Smooth muscle cell (in vitro differentiated cells): ENCODE measurements around the gene SYNE3. TPM values are rescaled to one million over a fixed set of nuclear protein-coding genes. Genes with fewer than 3 reads are reported as not detected.
A peak's percentile ranks its signal among the peaks of the same experiment; 100 is the strongest.

Experiments used
- DNase-seq: peaks from one replicate; lab custom pipeline; 2025; ENCODE audit not compliant: unreplicated experiment; lab: John Stamatoyannopoulos, UW
- H2AFZ ChIP-seq: fragments of 200-600 bp; sonication (generic); 2 replicates; pipeline ENCODE4 v1.6.0; 2016; ENCODE audit warnings: antibody characterized with exemption, low read depth, mild to moderate bottlenecking
- H3F3A ChIP-seq: fragments of 200-600 bp; sonication (generic); 2 replicates; pipeline ENCODE4 v1.6.0; 2017; ENCODE audit warnings: antibody characterized with exemption, low read depth
- H3K27ac ChIP-seq: fragments of 200-600 bp; sonication (generic); 2 replicates; pipeline ENCODE4 v1.5.1; 2016; ENCODE audit warnings: low read depth, mild to moderate bottlenecking
- H3K27me3 ChIP-seq: fragments of 200-600 bp; sonication (generic); 2 replicates; pipeline ENCODE4 v1.6.1; 2016; ENCODE audit warnings: low read depth, mild to moderate bottlenecking
- H3K36me3 ChIP-seq: fragments of 200-600 bp; sonication (generic); 2 replicates; pipeline ENCODE4 v1.5.1; 2016; ENCODE audit warnings: low read depth
- H3K4me1 ChIP-seq: fragments of 200-600 bp; sonication (generic); 2 replicates; pipeline ENCODE4 v1.5.1; 2016; ENCODE audit warnings: low read depth
- H3K4me2 ChIP-seq: fragments of 200-600 bp; sonication (generic); 2 replicates; pipeline ENCODE4 v1.6.0; 2016; ENCODE audit warnings: mild to moderate bottlenecking
- H3K4me3 ChIP-seq: fragments of 200-600 bp; sonication (generic); 2 replicates; pipeline ENCODE4 v1.5.1; 2016; ENCODE audit warnings: mild to moderate bottlenecking
- H3K79me2 ChIP-seq: fragments of 200-600 bp; sonication (generic); 2 replicates; pipeline ENCODE4 v1.6.0; 2016; ENCODE audit warnings: low read depth, mild to moderate bottlenecking
- H3K9ac ChIP-seq: fragments of 200-600 bp; sonication (generic); 2 replicates; pipeline ENCODE4 v1.6.0; 2016; ENCODE audit warnings: low read depth
- H3K9me3 ChIP-seq: fragments of 200-600 bp; sonication (generic); replicated peaks from 2 replicates; pipeline ENCODE4 v1.5.1; 2016; ENCODE audit warnings: low read depth
- H4K20me1 ChIP-seq: fragments of 200-600 bp; sonication (generic); 2 replicates; pipeline ENCODE4 v1.6.0; 2016; ENCODE audit warnings: low read depth
- WGBS: methylation state at CpG from one replicate; pipeline ENCODE4 v1.1.7; 2016; ENCODE audit warnings: low lambda C conversion rate; 5-methylcytosine and 5-hydroxymethylcytosine counted together
- polyA plus RNA-seq: library from polyadenylated mRNA; unstranded; fragments of >200 nt; fragmentation: Nextera tagmentation; extraction: Ambion mirVana; gene quantifications from 2 replicates; pipeline ENCODE4 v1.2.1, GENCODE V29; 2016
- total RNA-seq: library from RNA; depleted of rRNA; stranded (reverse); fragments of >200 nt; gene quantifications from 2 replicates; pipeline ENCODE4 v1.2.3, GENCODE V29; 2014
- TF ChIP-seq, protein P1 (sequence below): fragments of 200-600 bp; sonication (generic); IDR thresholded peaks from 2 replicates; pipeline ENCODE4 v1.5.1; 2017; ENCODE audit warnings: borderline replicate concordance, mild to moderate bottlenecking, antibody characterized with exemption; ENCODE audit not compliant: insufficient read depth, poor library complexity, severe bottlenecking

The SYNE3 gene
- total and polyA plus RNA-seq, 2 experiments from 2014 or later: 4.0 to 4.1 TPM

DNA sequence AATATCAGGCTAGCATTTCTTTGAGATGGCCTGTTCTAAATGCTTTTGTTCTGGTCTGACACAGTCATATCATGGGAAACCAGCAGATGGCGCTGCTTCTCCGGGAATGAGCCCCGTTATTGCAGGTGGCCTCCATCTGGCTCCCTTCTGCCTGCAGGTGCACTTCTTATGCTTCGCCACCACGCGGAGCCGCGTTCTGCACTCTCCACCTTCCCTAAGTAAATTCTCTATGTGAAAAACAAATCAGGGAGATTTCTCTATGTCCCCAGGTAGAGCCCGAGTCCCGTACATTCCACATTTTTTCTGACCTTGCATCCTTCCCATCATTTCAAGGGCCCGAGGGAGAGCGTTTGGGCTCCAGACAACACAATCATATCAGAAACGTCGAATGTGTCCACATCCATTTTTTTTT, 44.6 kb upstream of the SYNE3 start:
- no peak overlapping the region for H2AFZ ChIP-seq
- no peaks in the 10 kb centered on the region for H3K9me3 ChIP-seq
- no peak overlapping the region for H3K9ac ChIP-seq
- H3K27ac ChIP-seq: no peak overlapping the region
- WGBS: 22% methylated on average over 14 of the region's 14 CpGs
- TF ChIP-seq, protein P1, sequence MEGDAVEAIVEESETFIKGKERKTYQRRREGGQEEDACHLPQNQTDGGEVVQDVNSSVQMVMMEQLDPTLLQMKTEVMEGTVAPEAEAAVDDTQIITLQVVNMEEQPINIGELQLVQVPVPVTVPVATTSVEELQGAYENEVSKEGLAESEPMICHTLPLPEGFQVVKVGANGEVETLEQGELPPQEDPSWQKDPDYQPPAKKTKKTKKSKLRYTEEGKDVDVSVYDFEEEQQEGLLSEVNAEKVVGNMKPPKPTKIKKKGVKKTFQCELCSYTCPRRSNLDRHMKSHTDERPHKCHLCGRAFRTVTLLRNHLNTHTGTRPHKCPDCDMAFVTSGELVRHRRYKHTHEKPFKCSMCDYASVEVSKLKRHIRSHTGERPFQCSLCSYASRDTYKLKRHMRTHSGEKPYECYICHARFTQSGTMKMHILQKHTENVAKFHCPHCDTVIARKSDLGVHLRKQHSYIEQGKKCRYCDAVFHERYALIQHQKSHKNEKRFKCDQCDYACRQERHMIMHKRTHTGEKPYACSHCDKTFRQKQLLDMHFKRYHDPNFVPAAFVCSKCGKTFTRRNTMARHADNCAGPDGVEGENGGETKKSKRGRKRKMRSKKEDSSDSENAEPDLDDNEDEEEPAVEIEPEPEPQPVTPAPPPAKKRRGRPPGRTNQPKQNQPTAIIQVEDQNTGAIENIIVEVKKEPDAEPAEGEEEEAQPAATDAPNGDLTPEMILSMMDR: peak; percentile 93
- no peak overlapping the region for H3K4me2 ChIP-seq
- H3K4me1 ChIP-seq: no peaks in the 10 kb centered on the region
- H3K79me2 ChIP-seq: no peaks in the 10 kb centered on the region
- H3K36me3 ChIP-seq: no peaks in the 10 kb centered on the region
- H3K4me3 ChIP-seq: no peak overlapping the region
- H4K20me1 ChIP-seq: no peaks in the 10 kb centered on the region
- H3F3A ChIP-seq: no peaks in the 10 kb centered on the region
- peak; percentile 22 for DNase-seq
- H3K27me3 ChIP-seq: no peaks in the 10 kb centered on the region

DNA sequence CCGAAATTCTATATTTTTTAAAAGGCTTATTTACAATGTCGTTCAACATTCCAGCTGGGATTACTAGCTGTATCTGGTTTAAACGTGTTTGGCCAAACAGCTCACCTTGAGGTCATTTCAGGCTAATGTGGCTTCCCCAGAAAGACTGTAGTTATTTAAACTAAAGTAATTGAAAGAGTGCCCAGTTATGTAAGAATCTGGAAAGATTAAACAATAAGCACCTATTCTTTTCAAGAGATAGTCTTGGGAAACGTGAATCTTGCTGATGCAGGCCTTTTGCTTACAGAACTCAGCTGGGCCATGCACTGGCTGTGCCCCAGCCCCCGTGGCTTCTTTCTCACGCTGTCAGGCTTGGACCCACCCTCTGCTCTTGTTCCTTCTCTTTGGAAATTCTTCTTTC, 42.8 kb upstream of the SYNE3 start:
- Histone ChIP-seq H3K36me3 (no peaks in the 10 kb centered on the region), H3K4me1 (no peaks in the 10 kb centered on the region), H2AFZ (no peak overlapping the region), H4K20me1 (no peaks in the 10 kb centered on the region), H3F3A (no peaks in the 10 kb centered on the region), H3K79me2 (no peaks in the 10 kb centered on the region), H3K9me3 (no peaks in the 10 kb centered on the region), H3K4me2 (no peak overlapping the region), H3K4me3 (no peak overlapping the region), H3K9ac (no peak overlapping the region), H3K27ac (no peak overlapping the region), H3K27me3 (no peaks in the 10 kb centered on the region)
- TF ChIP-seq, protein P1: no peak
- WGBS: 73% methylated on average over 6 of the region's 6 CpGs
- DNase-seq: no peak

DNA sequence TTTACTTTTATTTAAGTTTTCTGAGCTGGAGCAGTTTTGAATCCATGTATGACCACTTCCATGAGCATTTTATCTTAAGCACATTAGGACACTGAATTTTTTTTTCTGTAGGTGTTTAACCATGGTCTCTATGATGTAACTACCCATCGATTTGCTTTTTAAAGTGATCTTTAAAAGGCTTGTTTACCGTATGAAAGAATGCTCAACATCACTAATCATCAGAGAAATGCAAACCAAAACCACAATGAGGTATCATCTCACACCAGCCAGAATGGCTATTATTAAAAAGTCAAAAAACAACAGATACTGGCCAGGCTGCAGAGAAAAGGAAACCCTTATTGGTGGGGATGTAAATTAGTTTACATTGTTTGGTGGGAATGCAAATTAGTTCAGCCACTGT, 41.4 kb upstream of the SYNE3 start:
- H3F3A ChIP-seq: no peaks in the 10 kb centered on the region
- 55% methylated on average over 2 of the region's 2 CpGs for WGBS
- H4K20me1 ChIP-seq: no peaks in the 10 kb centered on the region
- no peak overlapping the region for H3K4me2 ChIP-seq
- H3K4me3 ChIP-seq: no peak overlapping the region
- DNase-seq: no peak
- H3K79me2 ChIP-seq: no peaks in the 10 kb centered on the region
- H2AFZ ChIP-seq: no peak overlapping the region
- no peaks in the 10 kb centered on the region for H3K27me3 ChIP-seq
- H3K9me3 ChIP-seq: no peaks in the 10 kb centered on the region
- no peak overlapping the region for H3K27ac ChIP-seq
- TF ChIP-seq, protein P1: no peak
- H3K9ac ChIP-seq: no peak overlapping the region
- H3K36me3 ChIP-seq: no peaks in the 10 kb centered on the region
- no peaks in the 10 kb centered on the region for H3K4me1 ChIP-seq

DNA sequence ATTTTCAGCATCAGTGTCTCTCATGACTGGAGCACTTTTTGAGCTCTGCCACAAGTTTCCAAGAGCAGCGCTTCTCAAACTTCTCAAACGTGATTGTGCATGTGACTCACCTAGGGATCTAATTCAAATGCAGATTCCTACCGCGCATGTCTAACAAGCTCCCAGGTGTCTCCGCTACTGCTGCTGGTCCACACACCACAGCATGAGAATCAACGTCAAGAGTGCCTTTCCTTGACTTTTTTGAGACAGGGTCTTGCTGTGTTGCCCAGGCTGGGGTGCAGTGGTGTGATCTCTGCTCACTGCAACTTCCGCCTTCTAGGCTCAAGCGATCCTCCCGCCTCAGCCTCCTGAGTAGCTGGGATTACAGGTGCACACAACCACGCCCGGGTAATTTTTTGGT, 40.8 kb upstream of the SYNE3 start:
- H3K4me2 ChIP-seq: no peak overlapping the region
- H3F3A ChIP-seq: no peaks in the 10 kb centered on the region
- no peak overlapping the region for H3K4me3 ChIP-seq
- H4K20me1 ChIP-seq: no peaks in the 10 kb centered on the region
- TF ChIP-seq, protein P1: no peak
- WGBS: 66% methylated on average over 11 of the region's 11 CpGs
- H3K27me3 ChIP-seq: no peaks in the 10 kb centered on the region
- no peak overlapping the region for H3K9ac ChIP-seq
- H3K79me2 ChIP-seq: no peaks in the 10 kb centered on the region
- no peak overlapping the region for H3K27ac ChIP-seq
- H3K4me1 ChIP-seq: no peaks in the 10 kb centered on the region
- DNase-seq: no peak
- no peaks in the 10 kb centered on the region for H3K36me3 ChIP-seq
- no peak overlapping the region for H2AFZ ChIP-seq
- H3K9me3 ChIP-seq: no peaks in the 10 kb centered on the region
